Measurements from ENCODE around the gene PCCA.
A peak's percentile ranks its signal among the peaks of the same experiment; 100 is the strongest.
"Not testable (repeated sequence)": the region's sequence is repeated elsewhere in the genome, so short reads cannot be mapped to it uniquely, and the experiment has no call there.

PCCA gene

DNA sequence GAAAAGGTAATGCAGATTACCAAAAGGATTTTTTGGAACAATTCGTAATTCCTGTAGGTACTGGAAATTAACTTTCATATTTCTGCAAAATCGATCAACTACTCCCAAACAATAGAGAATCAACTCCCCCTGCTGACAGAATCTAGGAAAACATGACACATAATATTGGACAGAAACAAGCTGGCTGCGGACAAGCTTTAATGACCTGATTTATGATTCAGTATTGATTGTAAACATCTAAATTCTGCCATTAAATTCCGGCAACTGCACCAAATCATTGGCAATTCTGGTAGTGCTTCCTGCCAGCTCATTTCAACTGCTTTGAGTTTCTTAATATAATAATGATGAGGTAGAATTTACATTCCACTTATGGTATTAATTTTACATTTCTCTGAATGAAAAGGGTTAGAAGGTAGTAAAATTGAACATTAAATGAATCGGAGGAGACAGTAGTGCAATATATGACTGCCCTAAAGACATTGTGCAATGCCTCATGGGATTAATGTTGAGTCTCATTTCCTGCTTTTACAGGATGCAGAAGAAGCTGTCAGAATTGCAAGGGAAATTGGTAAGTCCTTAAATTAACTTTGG, 146.5 kb downstream of the PCCA start:
- DNase-seq (ENCODE audit: low spot score), result peak; percentile 20
- FAIRE-seq, result no peak

DNA sequence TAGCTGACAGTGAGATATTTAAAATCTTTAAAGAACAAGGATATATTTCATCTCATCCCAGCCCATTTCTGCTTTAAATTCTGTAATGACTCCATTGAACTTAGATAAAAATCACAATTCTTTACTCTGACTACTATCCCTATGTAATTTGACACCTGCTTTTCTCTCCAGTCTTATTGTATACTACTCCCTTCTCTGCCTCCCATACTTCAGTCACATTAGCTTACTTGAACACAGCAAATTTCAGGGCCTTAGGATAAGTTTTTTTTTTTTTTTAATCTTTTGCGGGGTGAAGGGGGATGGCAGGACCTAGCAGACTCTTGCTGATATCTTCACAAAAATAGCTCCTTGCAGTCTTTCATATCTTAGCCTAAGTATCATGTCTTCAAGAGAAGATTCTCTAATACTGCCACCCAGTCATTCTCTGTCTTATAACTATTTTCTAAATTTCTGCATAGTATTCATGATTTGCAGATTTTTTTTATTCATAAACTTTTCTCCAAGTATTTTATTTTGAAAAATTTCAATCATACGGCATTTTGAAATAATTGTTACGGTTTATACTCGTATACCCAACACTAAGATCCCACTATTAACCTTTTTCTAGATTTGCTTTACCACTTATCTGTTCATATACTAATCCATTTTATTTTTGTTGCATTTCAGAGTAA, 151.4 kb downstream of the PCCA start:
- FAIRE-seq (no peak), DNase-seq (ENCODE audit: low spot score) (no peak)

- FAIRE-seq, result no peak
- no peak for DNase-seq (ENCODE audit: low spot score)
Measured at GRCh38 chr13:100244431-100244830, 155.5 kb downstream of the PCCA start.

DNA sequence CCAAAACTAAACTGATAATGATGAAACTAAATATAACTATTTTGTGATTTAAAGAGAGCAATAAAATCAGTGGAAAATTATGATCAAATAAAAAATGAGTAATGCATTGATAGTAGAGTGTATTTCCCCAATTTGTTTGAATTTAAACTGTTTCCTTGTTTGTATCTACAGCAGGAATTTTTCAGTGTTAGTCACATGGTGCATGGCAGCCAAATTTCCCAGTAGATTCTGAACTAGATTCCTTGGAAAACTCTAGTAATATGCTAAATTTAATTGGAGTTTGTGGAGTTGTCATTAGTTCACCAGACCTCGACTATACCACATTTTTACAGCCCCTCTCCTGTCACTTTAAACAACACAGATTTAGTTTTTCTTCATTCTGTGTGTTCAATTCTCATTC, 156.2 kb downstream of the PCCA start:
- FAIRE-seq, result no peak
- DNase-seq (ENCODE audit: low spot score), result no peak

GRCh38 chr13:100247937-100248336, 159.0 kb downstream of the PCCA start:
- no peak for DNase-seq (ENCODE audit: low spot score)
- FAIRE-seq, result no peak

DNA sequence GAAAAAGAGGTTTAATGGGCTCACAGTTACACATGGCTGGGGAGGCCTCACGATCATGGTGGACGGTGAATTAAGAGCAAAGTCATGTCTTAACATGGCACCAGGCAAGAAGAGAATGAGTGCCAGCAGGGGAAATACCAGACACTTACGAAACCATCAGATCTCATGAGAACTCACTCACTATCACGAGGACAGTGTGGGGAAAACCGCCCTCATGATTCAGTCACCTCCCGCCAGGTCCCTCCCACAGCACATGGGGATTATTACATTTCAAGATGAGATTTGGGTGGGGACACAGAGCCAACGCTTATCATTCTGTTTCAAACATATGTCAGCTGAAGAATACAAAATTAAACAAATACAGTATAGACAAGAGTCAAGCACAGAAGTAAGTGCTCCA, 165.1 kb downstream of the PCCA start:
- no peak for DNase-seq (ENCODE audit: low spot score)
- FAIRE-seq, result no peak

DNA sequence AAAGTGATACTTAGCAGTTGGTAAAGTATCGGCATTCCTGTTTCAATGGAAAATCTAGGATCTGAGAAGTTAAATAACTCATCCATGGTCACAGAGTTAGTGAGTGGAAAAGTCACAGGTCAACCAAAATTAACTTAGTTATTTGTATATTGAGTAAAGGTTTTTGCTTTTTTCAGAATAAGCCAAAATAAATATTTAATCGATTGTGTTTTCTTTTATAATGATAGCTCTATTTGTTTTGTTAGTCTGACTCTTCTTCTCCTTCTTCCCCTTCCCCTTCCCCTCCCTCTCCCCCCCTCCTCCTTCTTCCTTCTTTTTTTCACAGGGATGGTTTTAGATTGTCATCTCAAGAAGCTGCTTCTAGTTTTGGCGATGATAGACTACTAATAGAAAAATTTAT, 173.5 kb downstream of the PCCA start:
- no peak for FAIRE-seq
- no peak for DNase-seq (ENCODE audit: low spot score)

DNA sequence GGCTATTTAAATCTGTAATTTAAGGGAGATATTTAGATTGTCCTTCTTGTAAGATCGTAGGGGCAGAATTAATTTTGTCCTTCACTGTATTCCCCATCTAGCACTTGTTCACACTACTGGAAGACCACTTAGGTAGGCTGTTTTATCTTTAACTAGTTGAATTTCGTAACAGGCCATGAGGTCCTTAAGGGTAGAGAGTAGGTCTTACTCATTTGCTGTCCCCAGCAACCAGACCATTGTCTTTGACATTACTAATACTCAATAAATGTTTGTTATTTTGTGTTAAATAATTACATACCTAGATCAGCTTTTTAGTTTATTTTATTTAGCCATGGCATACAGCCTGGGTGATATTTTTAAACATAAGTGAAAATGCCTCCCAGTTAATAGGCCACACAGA, 177.1 kb downstream of the PCCA start:
- DNase-seq (ENCODE audit: low spot score) (no peak), FAIRE-seq (no peak)

DNA sequence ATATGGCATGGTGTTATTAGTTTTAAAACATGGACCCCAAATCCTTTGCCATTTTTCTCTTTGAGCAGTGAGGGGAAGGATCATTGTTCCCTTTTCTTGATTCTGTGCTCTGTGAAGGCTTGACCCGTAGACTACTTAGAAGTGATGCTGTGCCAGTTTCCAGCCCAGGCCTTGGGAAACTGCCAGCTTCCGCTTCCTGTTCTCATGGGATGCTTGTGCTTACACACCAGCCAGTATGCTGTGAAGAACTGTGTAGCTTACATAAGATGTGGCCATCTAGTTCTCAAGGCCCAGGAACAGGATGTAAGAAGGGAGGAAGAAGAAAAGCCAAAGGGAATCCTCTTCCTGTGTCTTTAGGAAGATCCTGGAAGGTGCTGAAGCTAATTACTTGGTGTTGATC, 180.9 kb downstream of the PCCA start:
- DNase-seq (ENCODE audit: low spot score), result no peak
- no peak for FAIRE-seq

DNA sequence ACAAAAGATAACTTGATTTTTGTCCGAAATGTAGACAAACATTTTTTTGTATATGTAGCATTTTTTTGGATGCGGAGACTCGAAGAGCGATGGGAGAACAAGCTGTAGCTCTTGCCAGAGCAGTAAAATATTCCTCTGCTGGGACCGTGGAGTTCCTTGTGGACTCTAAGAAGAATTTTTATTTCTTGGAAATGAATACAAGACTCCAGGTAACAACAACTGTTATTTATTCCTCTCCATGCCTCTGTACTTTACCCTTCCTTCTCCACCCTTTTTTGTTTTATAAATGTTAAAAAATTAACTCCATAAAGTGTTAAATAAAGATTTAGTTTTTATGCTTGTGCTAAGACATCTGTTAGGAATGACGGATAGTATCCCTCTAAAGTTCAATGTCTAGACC, 184.2 kb downstream of the PCCA start:
- DNase-seq (ENCODE audit: low spot score), result no peak
- FAIRE-seq, result no peak

DNA sequence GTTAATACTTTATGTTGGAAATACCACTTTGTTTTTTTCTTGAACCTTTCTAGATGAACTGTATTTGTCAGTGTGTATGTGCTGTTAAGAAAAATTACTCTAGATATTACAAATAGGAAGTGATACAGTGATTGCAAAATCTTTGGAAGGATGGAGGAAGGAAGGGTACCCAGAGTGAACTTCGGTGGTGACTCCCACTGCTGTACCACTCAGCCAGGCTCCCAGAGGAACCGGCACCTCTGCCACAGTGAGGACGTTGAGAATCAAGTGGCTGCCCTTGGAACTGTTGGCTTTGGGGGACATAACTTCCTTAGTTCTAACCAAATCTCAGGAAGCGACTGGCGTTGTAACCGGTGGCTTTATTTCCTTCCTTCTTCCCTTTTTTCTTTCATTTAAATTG, 184.7 kb downstream of the PCCA start:
- no peak for FAIRE-seq

DNA sequence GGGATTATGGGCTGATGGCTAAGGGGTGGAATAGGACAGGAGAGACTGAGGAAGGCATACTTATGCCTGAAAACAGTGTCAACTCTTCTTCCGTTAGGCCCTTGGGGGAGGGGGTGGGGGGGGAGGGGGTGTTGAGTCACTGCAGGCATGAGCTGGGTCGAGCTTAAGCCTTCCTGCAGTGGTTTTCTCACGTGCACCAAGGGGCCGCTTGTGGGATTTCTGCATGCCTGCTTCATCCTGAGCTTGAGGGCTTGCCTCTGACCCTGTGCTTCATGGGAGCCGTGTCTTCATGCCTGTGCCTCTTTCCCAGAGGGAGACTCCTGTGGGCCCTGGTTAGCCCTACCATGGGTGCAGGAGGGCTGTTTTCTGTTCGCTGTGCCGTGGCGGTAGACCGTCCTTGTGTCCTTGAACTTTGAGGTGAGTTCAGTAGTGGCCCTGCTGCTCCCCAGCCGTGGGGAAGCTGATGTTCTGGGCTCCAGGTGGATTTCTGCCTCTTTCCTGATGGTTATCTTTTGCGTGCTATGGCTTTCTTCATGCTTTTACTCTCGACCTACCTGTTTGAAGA, 186.1 kb downstream of the PCCA start:
- peak; percentile 25 for DNase-seq (ENCODE audit: low spot score)
- FAIRE-seq, result no peak

More for the DNA sequence above, 184.7 kb downstream of the PCCA start:
- DNase-seq (ENCODE audit: low spot score), result no peak

DNA sequence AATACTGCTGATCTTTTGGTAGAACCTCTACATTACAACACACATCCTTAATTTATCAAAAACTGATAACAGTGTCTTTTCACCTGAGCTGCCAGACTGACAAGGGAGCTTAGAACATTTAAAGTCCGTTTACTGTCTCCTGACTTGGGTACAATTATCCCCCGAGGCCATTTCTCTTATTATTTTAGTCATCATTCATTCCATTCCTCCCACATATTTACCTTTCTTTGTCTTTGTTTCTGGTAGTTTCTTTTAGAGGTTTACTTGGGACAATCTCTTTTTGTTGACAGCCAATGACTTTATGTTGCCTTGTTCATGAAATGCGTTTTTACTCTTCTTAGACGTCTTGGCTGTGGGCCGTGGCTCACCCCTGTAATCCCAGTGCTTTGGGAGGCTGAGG, 186.9 kb downstream of the PCCA start:
- FAIRE-seq, result no peak

DNA sequence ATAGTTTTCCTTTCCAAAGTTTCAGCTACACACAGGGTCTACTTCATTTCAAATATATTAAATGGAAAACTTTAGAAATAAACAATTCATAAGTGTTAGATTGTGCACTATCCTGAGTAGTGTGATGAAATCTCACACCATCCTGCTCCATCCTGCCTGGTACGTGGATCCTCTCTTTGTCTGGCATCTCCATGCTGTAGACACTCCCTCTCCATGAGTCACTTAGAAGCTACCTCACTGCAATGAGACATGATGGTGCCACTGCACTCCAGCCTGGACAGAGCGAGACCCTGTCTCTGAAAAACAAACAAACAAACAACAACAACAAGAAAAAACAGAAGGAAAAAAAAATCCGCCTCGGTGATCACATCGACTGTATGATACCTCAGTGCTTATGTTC, 191.8 kb downstream of the PCCA start:
- FAIRE-seq (no peak), DNase-seq (ENCODE audit: low spot score) (no peak)

More for the DNA sequence above, 186.9 kb downstream of the PCCA start:
- no peak for DNase-seq (ENCODE audit: low spot score)

DNA sequence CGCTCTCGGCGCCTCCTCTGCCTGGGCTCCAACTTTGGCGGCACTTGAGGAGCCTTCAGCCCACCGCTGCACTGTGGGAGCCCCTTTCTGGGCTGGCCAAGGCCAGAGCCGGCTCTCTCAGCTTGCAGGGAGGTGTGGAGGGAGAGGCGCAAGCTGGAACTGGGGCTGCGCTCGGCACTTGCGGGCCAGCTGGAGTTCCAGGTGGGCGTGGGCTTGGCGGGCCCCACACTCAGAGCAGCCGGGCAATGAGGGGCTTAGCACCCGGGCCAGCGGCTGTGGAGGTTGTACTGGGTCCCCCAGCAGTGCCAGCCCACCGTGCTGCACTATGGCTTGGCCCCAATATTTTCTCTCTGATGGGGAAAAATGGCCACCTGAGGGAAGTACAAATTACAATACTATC, 193.4 kb downstream of the PCCA start:
- DNase-seq (ENCODE audit: low spot score); FAIRE-seq: not testable (repeated sequence)

GRCh38 chr13:100290165-100290801, 201.4 kb downstream of the PCCA start:
- FAIRE-seq (no peak), DNase-seq (ENCODE audit: low spot score) (no peak)

GRCh38 chr13:100291624-100292023, 202.7 kb downstream of the PCCA start:
- FAIRE-seq (no peak), DNase-seq (ENCODE audit: low spot score) (no peak)

DNA sequence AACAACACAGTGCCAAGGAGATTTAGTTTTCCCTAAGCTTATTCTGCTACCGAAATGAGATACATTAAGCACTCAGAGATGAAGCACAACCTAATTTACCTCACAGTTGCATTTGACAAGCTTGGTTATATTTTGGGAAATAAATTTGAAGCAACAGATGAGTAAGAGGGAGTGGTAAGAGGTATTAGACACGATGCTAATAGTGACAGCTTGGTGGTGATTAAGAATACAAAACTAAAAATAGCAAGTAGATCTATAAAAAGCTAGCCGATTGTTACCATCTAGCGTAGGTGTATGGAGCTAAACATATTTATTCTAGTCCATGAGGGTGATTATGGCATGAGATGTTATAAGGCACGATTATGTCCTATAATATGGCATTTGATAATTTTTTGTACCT, 208.5 kb downstream of the PCCA start:
- FAIRE-seq, result no peak
- no peak for DNase-seq (ENCODE audit: low spot score)

DNA sequence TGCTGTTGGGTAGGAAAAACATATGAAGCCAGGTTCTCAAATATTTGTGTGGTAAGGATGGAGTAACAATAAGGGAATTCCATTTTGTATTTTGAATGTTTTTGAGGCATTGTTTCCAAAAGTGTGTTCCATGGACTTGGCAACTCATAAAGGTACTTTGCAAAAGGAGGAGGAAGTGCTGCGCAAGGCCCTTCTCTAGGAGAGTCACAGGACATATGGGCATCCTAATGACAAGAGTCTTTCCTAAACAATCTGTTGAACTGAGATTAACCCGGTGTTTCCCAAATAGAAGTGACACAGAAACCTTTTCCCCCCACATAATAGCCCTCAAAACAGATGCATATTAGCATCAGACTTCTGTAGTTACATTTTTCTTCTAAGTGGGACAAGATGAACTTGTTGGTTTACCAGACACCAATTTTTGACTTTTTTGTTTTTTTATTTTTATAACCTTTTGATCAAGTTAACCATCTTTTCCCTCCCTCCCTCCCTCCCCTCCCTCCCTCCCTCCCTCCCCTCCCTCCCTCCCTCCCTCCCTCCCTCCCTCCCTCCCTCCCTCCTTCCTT, 209.3 kb downstream of the PCCA start:
- no peak for DNase-seq (ENCODE audit: low spot score)
- FAIRE-seq, result no peak

GRCh38 chr13:100298691-100299090, 209.8 kb downstream of the PCCA start:
- no peak for DNase-seq (ENCODE audit: low spot score)
- no peak for FAIRE-seq

DNA sequence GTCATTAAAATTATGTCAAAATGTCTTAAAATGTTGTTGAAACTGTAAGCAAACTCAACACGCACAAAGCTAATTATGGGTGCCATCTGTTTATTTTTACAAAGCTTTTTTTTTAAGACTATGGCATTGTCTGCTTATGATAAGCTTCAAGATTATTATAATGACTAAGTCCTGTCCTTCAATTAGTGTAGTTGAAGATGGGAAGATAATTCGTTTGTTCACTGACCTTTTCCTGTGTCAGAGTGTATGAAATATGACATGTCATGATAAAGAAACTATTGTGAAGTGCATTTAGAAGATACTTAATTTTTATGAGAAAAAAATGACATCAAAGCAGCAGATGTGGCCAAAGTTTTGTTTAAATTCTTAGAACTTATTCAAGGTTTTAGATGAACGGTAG, 211.3 kb downstream of the PCCA start:
- FAIRE-seq, result no peak
- DNase-seq (ENCODE audit: low spot score), result no peak

DNA sequence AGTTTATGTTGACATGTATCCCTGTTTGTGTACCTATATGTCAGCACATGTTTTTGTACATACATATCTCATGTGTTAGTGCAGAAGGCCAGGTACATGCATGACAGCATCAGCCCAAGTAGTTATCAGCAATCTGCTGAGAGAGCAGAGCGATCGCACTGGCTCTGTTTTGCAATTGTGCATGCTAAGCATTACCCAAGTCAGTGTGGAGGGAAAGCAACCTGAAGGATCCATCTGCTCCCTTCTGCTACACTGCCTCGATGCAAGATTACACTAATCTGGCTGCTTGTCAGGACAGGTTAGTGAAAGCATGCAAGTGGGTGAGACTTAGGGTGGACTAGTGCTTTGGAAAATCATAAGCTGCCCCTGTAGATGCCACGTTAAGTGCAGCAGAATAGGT, 211.8 kb downstream of the PCCA start:
- no peak for DNase-seq (ENCODE audit: low spot score)
- no peak for FAIRE-seq
